Subcutaneous adipose tissue (tissue), 4 donors: ENCODE data around the gene TSC22D1. TPM values are rescaled to one million over a fixed set of nuclear protein-coding genes. Genes with fewer than 3 reads are reported as not detected.

ENCODE experiments used
- CTCF ChIP-seq: fragments of 450-650 bp; IDR thresholded peaks from one replicate; pipeline ENCODE4 v1.5.1; 2016; ENCODE audit warnings: low read depth, mild to moderate bottlenecking, control low read depth, antibody characterized with exemption, moderate library complexity
- total RNA-seq, 4 donors: library from RNA; depleted of rRNA; stranded (reverse); fragments of >200 nt; gene quantifications; one replicate each; pipeline ENCODE4 v1.1.0, GENCODE V29; 2016

TSC22D1 gene
- 100 to 1,000 TPM in 2 of 4 donors, 10 to 100 TPM in 2; 77.0 to 182 (median 92.1) TPM for total RNA-seq

- no peak for TF ChIP-seq CTCF
These were observed at the start of gene TSC22D1 for GRCh38 chr13:44575741-44576350. TSS of gene TSC22D1 (minus strand) at chr13:44576330. CDS start at chr13:44576074, 256 bp downstream.

GRCh38 chr13:44622708-44623107 lies 46.6 kb upstream of the TSC22D1 start:
- no peak for TF ChIP-seq CTCF

GRCh38 chr13:44622261-44622660 lies 46.1 kb upstream of the TSC22D1 start:
- TF ChIP-seq CTCF, result no peak

GRCh38 chr13:44620057-44620456 lies 43.9 kb upstream of the TSC22D1 start:
- no peak for TF ChIP-seq CTCF

- TF ChIP-seq CTCF, result no peak
These were observed 43.5 kb upstream of the TSC22D1 start for GRCh38 chr13:44619651-44620050.

GRCh38 chr13:44618326-44618725 lies 42.2 kb upstream of the TSC22D1 start:
- TF ChIP-seq CTCF, result no peak

GRCh38 chr13:44617648-44618047 lies 41.5 kb upstream of the TSC22D1 start:
- no peak for TF ChIP-seq CTCF
